Activated CD8-positive, alpha-beta memory T cell treated with anti-CD3 and anti-CD28 coated beads for 4 hours (primary cell): ENCODE measurements around the gene STXBP5L.
"Not testable (repeated sequence)": the region's sequence is repeated elsewhere in the genome, so short reads cannot be mapped to it uniquely, and the experiment has no call there.

Experiments used
- DNase-seq, 2 donors: peaks; one replicate each; pipeline ENCODE4 v3.0.0-alpha.2; 2020; ENCODE audit warnings: low read depth in 2 of 2

The STXBP5L gene

GRCh38 chr3:121018917-121019321, 110.9 kb downstream of the STXBP5L start:
- DNase-seq = no peak

GRCh38 chr3:121063628-121064027, 155.6 kb downstream of the STXBP5L start:
- DNase-seq = no peak

- DNase-seq = no peak
These were observed 156.1 kb downstream of the STXBP5L start for GRCh38 chr3:121064121-121064520.

DNA sequence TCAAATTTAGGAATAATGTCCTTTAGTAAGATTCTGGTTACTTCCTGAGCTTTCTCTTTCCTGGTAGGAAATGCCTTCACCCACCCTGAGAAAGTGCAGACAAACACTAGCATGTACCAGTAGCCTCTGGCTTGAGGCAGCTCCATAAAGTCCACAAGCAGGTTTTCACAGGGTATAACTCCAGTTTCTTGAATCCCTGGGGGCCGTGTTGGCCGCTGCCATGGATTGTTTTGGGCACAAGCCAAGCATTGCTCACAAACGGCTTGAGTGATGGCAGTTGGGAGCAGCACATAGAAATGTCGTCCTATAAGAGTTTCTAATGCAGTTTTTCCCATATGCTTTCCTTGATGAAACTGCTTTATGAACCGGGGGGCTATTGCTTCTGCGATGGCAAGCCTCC, 164.1 kb downstream of the STXBP5L start:
- DNase-seq = no peak

DNA sequence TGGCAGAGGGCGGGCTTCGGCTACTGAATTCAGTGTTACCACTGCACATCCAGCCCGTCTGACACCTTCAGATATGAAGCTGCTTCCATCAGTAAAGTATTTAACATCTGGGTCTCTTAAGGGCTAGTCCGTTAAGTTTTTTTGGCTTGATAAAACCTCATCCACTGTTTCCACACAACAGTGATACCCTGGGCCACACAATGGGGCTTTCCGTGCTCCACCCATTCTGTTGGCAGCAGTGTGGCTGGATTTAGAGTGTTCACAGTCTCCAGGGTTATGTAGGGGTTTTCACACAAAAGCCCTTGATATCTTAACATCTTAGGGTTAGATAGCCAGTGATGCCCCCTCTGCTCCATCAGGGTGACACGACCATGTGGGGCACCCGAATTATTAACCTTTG, 165.0 kb downstream of the STXBP5L start:
- DNase-seq = no peak

GRCh38 chr3:121075191-121075590, 167.2 kb downstream of the STXBP5L start:
- DNase-seq = no peak

DNA sequence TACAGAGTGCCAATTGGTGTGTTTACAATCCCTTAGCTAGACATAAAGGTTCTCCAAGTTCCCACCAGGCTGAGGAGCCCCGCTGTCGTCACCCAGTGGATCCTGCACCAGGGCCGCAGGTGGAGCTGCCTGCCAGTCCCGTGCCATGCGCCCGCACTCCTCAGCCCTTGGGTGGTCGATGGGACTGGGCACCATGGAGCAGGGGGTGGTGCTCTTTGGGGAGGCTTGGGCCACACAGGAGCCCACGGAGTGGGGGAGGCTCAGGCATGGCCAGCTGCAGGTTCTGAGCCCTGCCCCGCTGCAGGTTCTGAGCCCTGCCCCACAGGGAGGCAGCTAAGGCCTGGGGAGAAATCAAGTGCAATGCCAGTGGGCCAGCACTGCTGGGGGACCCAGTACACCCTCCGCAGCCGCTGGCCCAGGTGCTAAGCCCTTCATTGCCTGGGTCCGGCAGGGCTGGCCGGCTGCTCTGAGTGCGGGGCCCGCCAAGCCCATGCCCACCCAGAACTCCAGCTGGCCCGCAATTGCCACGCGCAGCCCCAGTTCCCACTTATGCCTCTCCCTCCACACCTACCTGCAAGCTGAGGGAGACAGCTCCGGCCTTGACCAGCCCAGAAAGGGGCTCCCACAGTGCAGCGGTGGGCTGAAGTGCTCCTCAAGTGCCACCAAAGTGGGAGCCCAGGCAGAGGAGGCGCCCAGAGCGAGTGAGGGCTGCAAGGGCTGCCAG, 170.5 kb downstream of the STXBP5L start:
- not testable (repeated sequence) for DNase-seq

GRCh38 chr3:121096953-121097352, 188.9 kb downstream of the STXBP5L start:
- DNase-seq = no peak

GRCh38 chr3:121111086-121111485, 203.1 kb downstream of the STXBP5L start:
- not testable (repeated sequence) for DNase-seq

- DNase-seq = no peak
These were observed 204.1 kb downstream of the STXBP5L start for GRCh38 chr3:121111914-121112612.

GRCh38 chr3:121126033-121126706, 218.2 kb downstream of the STXBP5L start:
- no peak for DNase-seq

DNA sequence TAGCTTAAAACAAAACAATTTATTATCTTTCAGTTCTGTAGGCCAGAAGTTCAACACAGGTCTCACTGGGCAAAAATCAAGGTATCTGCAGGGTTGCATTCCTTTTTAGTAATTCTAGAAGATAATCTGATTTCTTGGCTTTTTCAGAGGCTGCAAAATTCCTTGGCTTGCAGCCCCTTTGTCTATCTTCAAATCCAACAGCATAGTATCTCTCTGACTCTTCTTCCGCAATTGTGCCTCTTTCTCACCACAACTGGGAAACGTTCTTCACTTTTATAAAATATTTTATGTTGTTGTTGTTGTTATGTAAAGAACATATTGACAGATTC, 218.7 kb downstream of the STXBP5L start:
- DNase-seq = no peak

DNA sequence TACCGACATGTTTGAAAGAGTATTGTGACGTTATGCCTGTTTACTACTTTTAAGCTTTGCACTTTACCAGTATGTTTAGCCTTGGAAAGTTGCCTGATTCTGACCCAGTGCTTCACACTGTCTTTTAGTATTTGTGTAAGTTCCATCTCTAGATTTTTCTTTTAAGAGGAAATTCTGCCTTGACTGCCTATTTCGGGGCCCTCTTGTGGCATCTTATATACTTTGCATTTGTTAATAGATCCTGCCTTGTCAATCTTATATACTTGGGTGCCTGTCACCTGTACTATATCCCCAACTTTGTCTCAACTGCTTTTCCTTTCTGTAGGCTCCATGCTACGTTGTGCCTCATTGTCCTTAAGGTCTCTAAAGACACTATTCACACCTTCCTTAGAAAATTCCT, 244.6 kb downstream of the STXBP5L start:
- DNase-seq = no peak

GRCh38 chr3:121153851-121154250, 245.8 kb downstream of the STXBP5L start:
- no peak for DNase-seq

DNA sequence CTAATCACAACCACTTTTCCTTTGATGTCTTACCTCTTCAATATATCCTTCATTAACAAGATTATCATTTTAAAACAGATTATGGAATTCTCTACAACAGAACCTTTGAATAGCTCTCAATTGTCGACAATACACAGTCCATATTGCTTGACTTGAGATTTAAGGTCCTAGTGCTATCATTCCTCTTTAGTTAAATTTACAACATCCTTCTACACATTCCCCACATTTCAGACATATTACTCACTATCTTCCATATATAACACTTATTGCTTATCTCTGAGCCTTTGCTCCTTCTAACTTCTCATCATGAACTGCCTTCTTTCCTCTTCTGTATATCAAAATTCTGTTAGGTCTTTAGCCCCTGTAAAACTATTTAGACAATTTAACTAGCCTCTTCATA, 247.0 kb downstream of the STXBP5L start:
- no peak for DNase-seq

- DNase-seq = no peak
These were observed 257.4 kb downstream of the STXBP5L start for GRCh38 chr3:121165397-121165837.

DNA sequence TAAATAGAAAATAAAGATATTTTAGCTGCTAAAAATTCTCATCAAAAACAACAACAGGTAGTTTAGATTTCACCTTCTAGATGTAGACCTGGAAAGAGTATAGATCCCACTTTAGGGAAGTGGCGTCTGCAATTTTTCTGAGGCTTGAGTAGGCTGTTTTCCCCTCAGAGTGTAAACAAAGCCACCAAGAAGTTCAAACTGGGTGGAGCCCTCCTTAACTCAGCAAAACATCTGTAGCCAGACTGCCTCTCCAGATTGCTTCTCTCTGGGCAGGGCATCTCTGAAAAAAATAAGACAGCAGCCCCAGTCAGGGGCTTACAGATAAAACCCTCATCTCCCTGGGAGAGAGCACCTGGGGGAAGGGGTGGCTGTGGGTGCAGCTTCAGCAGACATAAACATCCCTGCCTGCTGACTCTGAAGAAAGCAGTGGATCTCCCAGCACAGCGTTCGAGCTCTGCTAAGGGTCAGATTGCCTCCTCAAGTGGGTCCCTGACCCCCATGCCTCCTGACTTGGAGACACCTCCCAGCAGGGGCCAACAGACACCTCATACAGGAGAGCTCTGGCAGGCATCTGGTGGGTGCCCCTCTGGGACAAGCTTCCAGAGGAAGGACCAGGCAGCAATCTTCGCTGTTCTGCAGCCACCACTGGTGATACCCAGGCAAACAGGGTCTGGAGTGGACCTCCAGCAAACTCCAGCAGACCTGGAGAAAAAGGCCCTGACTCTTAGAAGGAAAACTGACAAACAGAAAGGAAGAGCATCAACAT, 259.6 kb downstream of the STXBP5L start:
- DNase-seq = no peak

DNA sequence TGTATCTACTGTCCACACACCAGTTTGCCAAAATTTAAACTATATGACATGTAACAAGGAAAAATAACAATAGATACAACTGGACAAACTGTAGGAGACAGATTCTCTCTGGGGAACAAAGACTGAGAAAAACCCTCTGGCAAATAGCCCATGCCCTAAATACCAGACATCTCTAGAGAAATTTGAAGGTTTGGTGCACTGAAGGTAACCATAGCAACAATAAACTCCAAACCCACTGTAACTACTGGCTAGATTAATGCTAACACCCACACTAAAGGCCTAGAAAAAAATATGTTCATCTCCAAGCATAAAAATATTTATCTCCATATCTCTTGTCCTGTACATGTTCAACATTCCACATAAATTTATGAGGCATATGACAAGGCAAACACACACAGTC, 267.1 kb downstream of the STXBP5L start:
- DNase-seq = no peak

- DNase-seq = not testable (repeated sequence)
These were observed 282.6 kb downstream of the STXBP5L start for GRCh38 chr3:121190626-121191025.

DNA sequence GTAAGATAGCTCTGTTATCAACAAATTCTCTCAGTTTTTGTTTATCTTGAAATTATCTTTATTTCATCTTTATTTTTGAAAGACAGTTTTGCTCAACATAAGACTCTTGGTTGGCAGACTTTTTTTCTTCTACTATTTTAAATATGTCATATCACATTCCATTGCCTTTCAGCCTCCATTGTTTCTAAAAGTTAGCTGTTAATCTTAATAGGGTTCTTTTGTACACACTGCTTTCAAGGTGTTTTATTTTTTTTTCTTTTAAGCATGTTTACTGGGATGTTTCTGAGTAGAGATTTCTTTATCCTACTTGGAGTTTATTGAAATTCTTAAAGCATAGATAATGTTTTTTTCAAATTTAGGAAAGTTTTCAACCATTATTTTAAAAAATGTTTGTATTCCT, 294.6 kb downstream of the STXBP5L start:
- DNase-seq = no peak

DNA sequence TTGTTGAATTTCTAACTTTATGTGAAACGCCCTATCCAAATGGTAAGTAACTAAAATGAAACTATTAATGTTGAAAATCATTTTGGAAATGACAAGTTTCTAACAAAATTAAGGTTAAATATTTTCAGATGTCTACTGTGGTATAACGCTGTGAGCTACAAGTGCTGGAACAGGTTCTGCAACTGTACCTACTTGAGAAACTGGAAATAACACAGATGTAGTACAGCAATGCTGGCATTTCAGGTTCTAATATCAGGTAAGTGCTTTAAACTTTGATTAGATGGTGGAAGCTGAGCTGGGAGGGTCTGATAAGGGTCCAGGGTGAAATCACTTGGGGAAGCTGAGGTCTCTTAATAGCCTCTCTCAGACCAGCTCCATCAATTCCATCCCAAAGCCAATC, 315.1 kb downstream of the STXBP5L start:
- no peak for DNase-seq

DNA sequence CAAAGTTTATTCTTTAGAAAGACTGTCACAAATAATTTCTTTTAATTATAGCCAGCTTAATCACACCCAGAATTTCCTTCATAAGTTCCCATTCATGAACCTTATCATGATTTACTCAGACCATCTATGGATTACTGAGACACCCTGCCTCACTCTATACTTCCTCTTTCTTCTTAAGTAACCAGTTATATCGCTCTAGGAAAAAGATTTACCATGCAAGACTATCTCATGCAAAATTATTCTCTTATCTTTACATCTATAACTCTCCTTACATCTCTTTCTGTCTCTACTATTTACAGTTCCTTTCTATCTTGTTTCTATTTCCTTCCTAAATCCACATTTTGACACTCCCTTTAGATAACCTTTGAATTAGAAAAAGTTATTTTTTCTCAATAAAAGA, 321.0 kb downstream of the STXBP5L start:
- DNase-seq = no peak
